Keratinocyte (primary cell): ENCODE measurements around the gene REXO1. TPM values are rescaled to one million over a fixed set of nuclear protein-coding genes. Genes with fewer than 3 reads are reported as not detected.

ENCODE experiments used
- DNase-seq: peaks from one replicate; pipeline ENCODE4 v3.0.0-alpha.2; 2011; ENCODE audit warnings: low read depth, missing footprints, low spot score
- FAIRE-seq: peaks from 2 replicates; lab custom pipeline; 2011; peaks lifted over from hg19 to GRCh38; lab: Jason Lieb, UNC
- H2AFZ ChIP-seq: 2 replicates; pipeline ENCODE4 v1.6.0; 2012; ENCODE audit warnings: low read length, control low read depth, inconsistent platforms; ENCODE audit not compliant: control insufficient read depth
- H3K27ac ChIP-seq: 2 replicates; pipeline ENCODE4 v1.5.1; 2011; ENCODE audit warnings: low read length; ENCODE audit not compliant: control insufficient read depth, insufficient read depth
- H3K27me3 ChIP-seq: 3 replicates; pipeline ENCODE4 v1.6.0; 2011; ENCODE audit warnings: low read length; ENCODE audit not compliant: control insufficient read depth, insufficient read depth; ENCODE audit errors: extremely low read depth
- H3K36me3 ChIP-seq, 2 experiments: 2 replicates in 1 of 2; 3 replicates in 1 of 2; pipeline ENCODE4 v1.5.1; 2011; ENCODE audit warnings: low read length in 2 of 2, mild to moderate bottlenecking in 1 of 2; ENCODE audit not compliant: control insufficient read depth in 2 of 2, insufficient read depth in 2 of 2; ENCODE audit errors: extremely low read depth in 1 of 2
- H3K4me1 ChIP-seq: 3 replicates; pipeline ENCODE4 v1.5.1; 2011; ENCODE audit warnings: low read length; ENCODE audit not compliant: control insufficient read depth, insufficient read depth; ENCODE audit errors: extremely low read depth
- H3K4me2 ChIP-seq: 3 replicates; pipeline ENCODE4 v1.6.0; 2011; ENCODE audit warnings: low read depth, low read length; ENCODE audit not compliant: control insufficient read depth, insufficient read depth; ENCODE audit errors: extremely low read depth
- H3K4me3 ChIP-seq, 3 experiments: fragments of 200-600 bp in 1 of 3; sonication (generic) in 1 of 3; 2 replicates in 2 of 3; 3 replicates in 1 of 3; pipeline ENCODE4 v1.5.1; 2011 to 2016; ENCODE audit warnings: low read length in 3 of 3, mild to moderate bottlenecking in 3 of 3, control low read depth in 2 of 3, inconsistent platforms in 1 of 3, low read depth in 1 of 3, mixed read lengths in 1 of 3, mixed run types in 1 of 3, moderate library complexity in 1 of 3; ENCODE audit not compliant: control insufficient read depth in 2 of 3, insufficient read depth in 2 of 3; ENCODE audit errors: extremely low read depth in 1 of 3
- H3K79me2 ChIP-seq: 2 replicates; pipeline ENCODE4 v1.6.0; 2012; ENCODE audit warnings: low read length; ENCODE audit not compliant: control insufficient read depth, insufficient read depth
- H3K9ac ChIP-seq: 3 replicates; pipeline ENCODE4 v1.6.0; 2011; ENCODE audit warnings: low read length; ENCODE audit not compliant: control insufficient read depth, insufficient read depth; ENCODE audit errors: extremely low read depth
- H3K9me1 ChIP-seq: 3 replicates; pipeline ENCODE4 v1.6.0; 2011; ENCODE audit warnings: low read length; ENCODE audit not compliant: control insufficient read depth, insufficient read depth; ENCODE audit errors: extremely low read depth
- H3K9me3 ChIP-seq: 2 replicates; pipeline ENCODE4 v1.5.1; 2012; ENCODE audit warnings: low read depth, low read length; ENCODE audit not compliant: control insufficient read depth
- H4K20me1 ChIP-seq: 3 replicates; pipeline ENCODE4 v1.6.0; 2011; ENCODE audit warnings: low read length; ENCODE audit not compliant: control insufficient read depth, insufficient read depth; ENCODE audit errors: extremely low read depth
- CTCF ChIP-seq, 3 experiments: IDR thresholded peaks in 1 of 3; conservative IDR thresholded peaks in 1 of 3; optimal IDR thresholded peaks in 1 of 3; 2 replicates in 2 of 3; 3 replicates in 1 of 3; pipeline versions ENCODE3 to v1.5.1; 2011; ENCODE audit warnings: low read length in 3 of 3, mild to moderate bottlenecking in 3 of 3, moderate library complexity in 2 of 3, control low read depth in 1 of 3, inconsistent platforms in 1 of 3; ENCODE audit not compliant: insufficient read depth in 2 of 3; ENCODE audit errors: extremely low read depth in 1 of 3
- EZH2 ChIP-seq: IDR thresholded peaks from one replicate; pipeline ENCODE4 v1.6.1; 2012; ENCODE audit warnings: inconsistent platforms, mild to moderate bottlenecking, low read length, moderate library complexity
- dilution Hi-C: fragments of 300-500 bp; cut with MboI; formaldehyde crosslinking; loops from one replicate; pipeline ENCODE4 v1.7.0; 2020; ENCODE audit warnings: low sequenced_read_pairs; ENCODE audit not compliant: extremely low pct_ligation_motif_present
- polyA plus RNA-seq, 5 experiments: library from polyadenylated mRNA; depleted of rRNA in 3 of 5; stranded (reverse) in 3 of 5; stranded (forward) in 1 of 5; unstranded in 1 of 5; fragments of >200 nt; gene quantifications; 1 replicate in 1 of 5; 2 replicates in 3 of 5; 3 replicates in 1 of 5; pipeline versions ENCODE4 v1.2.1 to v1.2.3, GENCODE V29; 2011 to 2012; ENCODE audit warnings: missing spikeins in 2 of 5, low read depth in 1 of 5, low replicate concordance in 1 of 5

The REXO1 gene
- polyA plus RNA-seq, 1 donor (not counting 4 experiments of a cell fraction or from before 2014, with no cell fraction given), result 6.1 TPM

DNA sequence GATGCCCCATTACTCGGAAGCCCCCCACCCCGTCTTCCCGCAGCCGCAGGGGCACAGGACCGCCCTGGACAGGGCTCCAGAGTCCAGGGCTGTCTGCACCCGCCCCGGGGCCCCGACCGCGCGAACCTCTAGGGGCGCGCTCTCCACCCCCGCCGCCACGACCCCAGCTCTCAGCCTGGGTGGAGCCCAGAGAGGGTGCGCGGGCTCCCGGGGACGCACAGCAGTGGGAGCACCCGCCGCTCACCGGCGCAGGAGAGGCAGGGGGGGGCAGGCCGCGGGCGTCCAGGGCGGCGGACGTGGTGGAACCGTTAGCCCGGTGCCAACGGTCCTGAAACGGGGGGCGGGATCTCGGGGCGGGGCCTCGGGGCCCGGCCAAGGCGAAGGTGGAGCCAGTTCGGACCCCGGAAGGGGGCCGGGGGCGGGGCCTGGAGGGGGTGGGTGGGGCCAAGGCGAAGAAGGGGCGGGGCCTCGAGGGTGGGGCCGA lies 36.3 kb downstream of the REXO1 start, which contains the start of gene ATP8B3:
Gene ATP8B3, minus strand, starts transcription at position 335 of the 484 bp plus-strand sequence. CDS start 540 bp downstream, outside the sequence.
- Histone ChIP-seq H3K4me3 (peak within 1 kb of the TSS; percentile 46 to 77 (median 76)), H3K9me1 (no peaks in the 10 kb centered on the region), H4K20me1 (no peaks in the 10 kb centered on the region), H3K79me2 (no peaks in the 10 kb centered on the region), H3K27me3 (no peaks in the 10 kb centered on the region), H3K4me1 (peaks cover 14% of the 10 kb centered on the region), H3K36me3 (peaks cover 5 to 9% of the 10 kb centered on the region in 2 experiments), H3K9me3 (no peaks in the 10 kb centered on the region), H2AFZ (peak within 1 kb of the TSS; percentile 86), H3K9ac (peak within 1 kb of the TSS; percentile 50), H3K4me2 (peak within 1 kb of the TSS; percentile 95), H3K27ac (no peak within 1 kb of the TSS)
- DNase-seq, result peak; percentile 53
- dilution Hi-C loops, result no loop called here
- TF ChIP-seq CTCF (optimal IDR thresholded peaks at IDR 0.05 in 1 of 3, IDR thresholded peaks at IDR 0.05 in 1 of 3, conservative IDR thresholded peaks at IDR 0.05 in 1 of 3; ENCODE audit: extremely low read depth in 1 of 3, insufficient read depth in 2 of 3, low read length in 3 of 3) (peak in 1 of 3 experiments; percentile 31), EZH2 (no peak)
- no peak for FAIRE-seq

DNA sequence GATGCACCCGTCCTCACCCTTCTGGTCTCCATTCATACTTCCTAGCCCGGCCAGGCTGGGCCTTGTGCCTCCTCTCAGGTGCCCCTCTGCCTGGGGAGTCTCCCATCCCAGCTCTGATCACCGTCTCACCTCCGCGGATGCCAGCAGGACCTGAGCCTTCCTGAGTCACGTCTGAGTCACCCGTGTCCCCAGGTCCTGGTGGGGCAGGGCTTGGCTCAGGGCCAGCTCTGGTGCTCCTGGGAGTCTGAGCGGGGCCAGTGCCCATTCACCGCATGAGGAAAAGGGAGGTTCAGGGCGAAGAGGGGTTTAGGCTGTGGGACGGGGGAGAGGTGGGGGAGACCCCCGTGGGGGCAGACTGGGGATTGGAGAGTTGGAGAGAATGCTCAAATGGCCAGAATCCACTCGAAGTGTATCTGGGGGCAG lies 36.8 kb downstream of the REXO1 start:
- dilution Hi-C loops, result no loop called here
- peak overlapping the region; percentile 15 for H3K9ac ChIP-seq

More for the DNA sequence above, 36.8 kb downstream of the REXO1 start:
- H3K27me3 ChIP-seq, result no peaks in the 10 kb centered on the region
- no peaks in the 10 kb centered on the region for H3K9me1 ChIP-seq
- peak overlapping the region; percentile 12 for H2AFZ ChIP-seq
- DNase-seq (peak; percentile 86), FAIRE-seq (peak; percentile 70)
- no peaks in the 10 kb centered on the region for H3K79me2 ChIP-seq
- H3K9me3 ChIP-seq, result no peaks in the 10 kb centered on the region
- H3K4me3 ChIP-seq, result peak overlapping the region; percentile 27 to 57 (median 46)
- H3K36me3 ChIP-seq, result peaks cover 5 to 9% of the 10 kb centered on the region in 2 experiments
- H3K4me2 ChIP-seq, result peak overlapping the region; percentile 82
- H3K27ac ChIP-seq, result no peak overlapping the region
- H4K20me1 ChIP-seq, result no peaks in the 10 kb centered on the region
- H3K4me1 ChIP-seq, result peaks cover 14% of the 10 kb centered on the region
- TF ChIP-seq CTCF (optimal IDR thresholded peaks at IDR 0.05 in 1 of 3, IDR thresholded peaks at IDR 0.05 in 1 of 3, conservative IDR thresholded peaks at IDR 0.05 in 1 of 3; ENCODE audit: extremely low read depth in 1 of 3, insufficient read depth in 2 of 3, low read length in 3 of 3), result no peak
- no peak for TF ChIP-seq EZH2
